WI38 (cell line): ENCODE results near the gene FERD3L.

Experiments
- H3K4me3 ChIP-seq: 2 replicates; pipeline ENCODE4 v1.5.1; 2011; ENCODE audit warnings: low read depth, mild to moderate bottlenecking, control low read depth, low read length
- TF ChIP-seq, protein P1 (sequence below): IDR thresholded peaks from 2 replicates; pipeline ENCODE4 v1.5.1; 2012; ENCODE audit warnings: low read depth, mild to moderate bottlenecking, control low read depth, low read length

Gene FERD3L

DNA sequence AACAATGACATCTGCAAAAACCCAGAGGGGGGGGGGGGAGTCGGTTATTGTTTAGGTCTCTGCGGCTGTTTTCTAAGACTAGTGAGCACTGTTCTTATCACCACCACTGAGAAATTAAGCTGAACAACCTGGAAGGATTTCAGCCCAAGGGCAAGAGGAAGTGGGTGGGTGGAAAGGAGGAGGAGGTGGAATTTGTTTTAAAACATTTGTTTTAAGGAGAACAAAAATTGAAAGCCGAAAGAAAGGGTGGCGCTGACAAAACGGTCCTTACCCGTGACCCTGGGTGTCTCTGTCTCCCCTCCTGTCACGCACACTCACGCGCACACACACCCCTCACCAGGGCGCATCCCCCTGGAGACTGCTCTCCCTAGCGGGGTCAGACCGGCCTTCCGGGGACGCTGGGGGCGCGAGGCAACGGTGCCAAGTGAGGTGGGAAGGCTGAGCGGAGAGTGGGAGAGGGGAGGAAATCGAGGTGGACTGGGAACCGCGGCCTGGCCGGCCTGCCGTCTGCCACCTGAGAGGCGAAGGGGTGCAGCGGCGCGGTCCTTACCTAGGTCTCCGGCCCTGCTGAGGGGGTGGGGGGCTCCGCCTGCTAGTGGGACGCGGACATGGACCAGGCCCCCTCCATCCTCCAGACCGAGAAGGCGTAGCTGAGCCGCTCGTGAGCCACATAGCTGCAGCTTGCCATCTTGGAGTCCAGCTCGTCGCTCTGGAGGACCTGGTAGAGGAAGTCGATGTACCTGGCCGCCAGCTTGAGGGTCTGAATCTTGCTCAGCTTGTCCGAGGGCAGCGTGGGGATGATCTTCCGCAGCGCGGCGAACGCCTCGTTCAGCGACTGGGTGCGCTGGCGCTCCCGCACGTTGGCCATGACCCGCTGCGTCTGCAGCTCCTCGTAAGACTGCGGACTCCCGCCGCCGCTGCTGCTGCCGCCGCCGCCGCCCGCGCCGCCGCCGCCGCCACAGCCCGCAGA is 28.8 kb downstream of the FERD3L start:
- TF ChIP-seq, protein P1, sequence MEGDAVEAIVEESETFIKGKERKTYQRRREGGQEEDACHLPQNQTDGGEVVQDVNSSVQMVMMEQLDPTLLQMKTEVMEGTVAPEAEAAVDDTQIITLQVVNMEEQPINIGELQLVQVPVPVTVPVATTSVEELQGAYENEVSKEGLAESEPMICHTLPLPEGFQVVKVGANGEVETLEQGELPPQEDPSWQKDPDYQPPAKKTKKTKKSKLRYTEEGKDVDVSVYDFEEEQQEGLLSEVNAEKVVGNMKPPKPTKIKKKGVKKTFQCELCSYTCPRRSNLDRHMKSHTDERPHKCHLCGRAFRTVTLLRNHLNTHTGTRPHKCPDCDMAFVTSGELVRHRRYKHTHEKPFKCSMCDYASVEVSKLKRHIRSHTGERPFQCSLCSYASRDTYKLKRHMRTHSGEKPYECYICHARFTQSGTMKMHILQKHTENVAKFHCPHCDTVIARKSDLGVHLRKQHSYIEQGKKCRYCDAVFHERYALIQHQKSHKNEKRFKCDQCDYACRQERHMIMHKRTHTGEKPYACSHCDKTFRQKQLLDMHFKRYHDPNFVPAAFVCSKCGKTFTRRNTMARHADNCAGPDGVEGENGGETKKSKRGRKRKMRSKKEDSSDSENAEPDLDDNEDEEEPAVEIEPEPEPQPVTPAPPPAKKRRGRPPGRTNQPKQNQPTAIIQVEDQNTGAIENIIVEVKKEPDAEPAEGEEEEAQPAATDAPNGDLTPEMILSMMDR: no peak
- H3K4me3 ChIP-seq: peak overlapping the region; percentile 72

DNA sequence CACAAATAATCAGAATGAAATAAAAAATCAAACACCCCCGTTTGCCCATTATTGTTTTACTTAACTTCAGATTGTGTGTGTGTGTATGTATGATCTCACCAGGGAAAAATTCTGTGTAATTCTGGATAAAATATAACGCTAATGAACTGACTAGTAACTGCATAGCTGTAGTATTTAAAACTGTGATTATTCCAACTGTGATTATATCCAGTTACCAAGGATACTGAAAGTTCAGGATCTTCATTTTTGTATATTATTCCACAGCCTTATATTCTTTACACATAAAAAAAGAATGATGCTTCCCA is 30.7 kb downstream of the FERD3L start:
- TF ChIP-seq, protein P1: no peak
- H3K4me3 ChIP-seq: peak overlapping the region; percentile 72

DNA sequence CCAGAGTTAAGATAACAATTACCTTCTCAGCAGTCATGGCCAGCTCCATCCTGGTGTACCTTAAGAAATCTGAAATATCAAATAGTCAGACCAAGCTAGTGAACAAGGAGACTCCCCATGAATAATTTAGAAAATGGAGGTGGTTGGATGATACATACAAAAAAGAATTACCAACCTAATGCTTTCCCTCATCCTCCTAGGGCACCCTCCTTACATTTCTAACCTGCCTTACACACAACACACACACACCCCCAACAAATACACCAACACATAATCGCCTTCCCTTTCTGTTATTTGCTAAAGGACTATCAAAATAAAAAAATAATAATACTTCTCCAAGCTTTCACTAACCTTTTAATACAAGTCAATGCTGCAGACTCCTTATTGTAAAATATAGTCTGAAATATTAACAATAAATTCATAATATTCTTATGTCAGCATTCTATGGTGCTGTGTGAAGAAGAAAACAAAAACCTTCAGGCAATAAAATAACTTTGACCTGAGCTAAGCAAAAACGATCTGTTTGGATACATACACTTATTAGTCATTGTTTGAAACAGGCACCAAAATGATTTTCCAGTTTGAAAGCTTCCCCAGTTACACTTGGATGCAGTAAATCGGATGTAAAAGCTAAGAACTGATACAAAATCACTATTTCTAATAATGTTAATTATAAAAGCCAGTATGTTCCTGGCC is 31.2 kb downstream of the FERD3L start:
- peak overlapping the region; percentile 72 for H3K4me3 ChIP-seq

DNA sequence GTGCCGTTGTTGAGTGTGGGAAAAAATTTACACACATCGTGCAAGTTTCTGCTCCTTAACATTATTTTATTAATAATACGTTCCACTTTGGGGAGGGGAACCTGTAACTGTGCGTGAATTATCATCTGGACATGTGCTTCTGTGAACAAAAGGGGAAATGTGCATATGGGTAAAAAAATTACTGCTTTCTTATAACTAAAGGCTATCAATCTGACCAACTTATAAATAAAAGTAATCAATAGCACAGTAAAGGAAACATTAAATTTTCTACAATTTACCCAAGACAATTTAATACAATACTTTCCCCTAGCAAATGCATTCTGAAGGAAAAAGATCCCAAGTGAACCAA is 32.2 kb downstream of the FERD3L start:
- H3K4me3 ChIP-seq: no peak overlapping the region
- TF ChIP-seq, protein P1: no peak

More for the DNA sequence above, 31.2 kb downstream of the FERD3L start:
- TF ChIP-seq, protein P1: no peak

DNA sequence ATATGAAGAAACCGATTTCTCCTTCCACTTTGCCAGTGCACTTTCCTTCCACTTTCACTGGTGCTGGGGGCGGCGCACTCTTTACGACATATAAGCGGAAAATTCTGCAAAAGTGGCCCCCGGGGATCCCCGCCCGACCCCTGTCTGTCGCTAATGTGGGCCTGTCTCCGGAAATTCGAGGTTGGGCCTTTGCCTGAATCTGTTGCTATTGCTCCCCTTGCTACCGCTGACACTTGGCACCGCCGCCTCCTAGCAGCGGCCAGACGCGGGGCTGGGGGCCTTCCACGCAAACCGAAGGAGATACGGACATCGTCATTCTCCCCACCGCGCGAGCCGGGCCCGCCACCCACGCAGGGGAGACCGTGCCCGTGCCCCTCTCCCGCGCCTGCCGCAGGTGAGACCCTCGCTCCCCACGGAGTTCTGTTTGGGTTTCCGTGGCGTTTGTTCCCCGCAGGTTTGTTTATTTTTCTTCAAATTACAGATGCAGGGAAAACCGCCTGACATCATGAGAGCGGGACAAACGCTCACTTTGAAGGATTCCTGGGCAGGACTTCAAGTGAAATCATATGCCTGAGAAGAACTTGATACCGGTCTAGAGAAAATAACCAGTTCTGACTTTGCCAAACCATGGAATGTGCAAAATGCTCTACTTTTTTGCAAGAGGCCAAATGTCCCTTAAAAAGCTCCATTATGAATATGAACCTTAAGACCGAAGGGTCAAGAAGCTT is 32.8 kb downstream of the FERD3L start:
- no peak overlapping the region for H3K4me3 ChIP-seq
- TF ChIP-seq, protein P1: no peak

DNA sequence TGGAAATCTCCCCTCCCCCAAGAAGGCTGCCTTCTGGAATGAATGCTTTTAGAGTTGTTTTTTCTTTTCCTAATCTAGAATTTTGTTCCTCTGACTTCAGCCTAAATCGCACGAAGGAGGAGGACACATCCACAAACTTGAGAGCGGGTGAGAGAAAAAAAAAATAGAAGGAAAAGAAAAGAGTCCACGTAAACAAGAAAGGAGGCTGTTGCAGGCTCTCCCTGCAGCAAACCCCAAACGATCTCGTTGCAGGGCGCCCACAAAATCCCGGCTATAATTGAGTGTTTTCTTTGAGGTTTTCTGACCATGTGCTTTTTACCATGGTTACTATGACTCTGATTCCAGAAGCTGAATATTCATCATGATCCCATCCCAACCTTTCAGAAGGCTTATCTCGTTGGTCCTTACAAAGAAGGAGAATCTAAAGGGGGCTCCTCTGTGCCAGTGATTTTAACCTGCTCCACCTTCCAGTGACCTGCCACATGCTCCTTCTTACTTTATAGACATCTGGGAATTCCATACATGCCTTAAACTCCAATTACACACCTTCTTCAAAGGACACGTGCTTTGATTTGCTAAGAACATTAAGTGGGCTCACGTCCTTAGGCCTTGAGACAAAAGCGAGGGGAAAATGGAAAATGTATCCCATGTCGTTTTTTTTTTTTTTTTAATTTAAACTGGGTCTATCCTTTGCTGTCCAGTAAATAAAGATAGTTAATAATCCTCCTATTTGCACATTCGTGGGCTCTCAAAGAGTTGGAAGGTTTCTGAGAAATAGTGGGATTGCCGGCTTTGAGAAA is 33.5 kb downstream of the FERD3L start:
- TF ChIP-seq, protein P1: no peak
- no peak overlapping the region for H3K4me3 ChIP-seq
